Kidney (tissue), 14 donors: Measurements from ENCODE around the gene CPT1B. TPM values are rescaled to one million over a fixed set of nuclear protein-coding genes. Genes with fewer than 3 reads are reported as not detected.

Experiments used
- DNase-seq, 5 donors: peaks; one replicate each; pipeline ENCODE4 v3.0.0-alpha.2; 2013 to 2020
- FAIRE-seq: peaks from 2 replicates; lab custom pipeline; 2012; peaks lifted over from hg19 to GRCh38; lab: Jason Lieb, UNC
- H3K27ac ChIP-seq, 2 donors: one replicate each; pipeline ENCODE4 v1.7.0; 2013; ENCODE audit warnings: low read depth in 2 of 2, low read length in 2 of 2, inconsistent platforms in 1 of 2
- H3K27me3 ChIP-seq: one replicate; pipeline ENCODE4 v1.7.1; 2013; ENCODE audit warnings: low read length, inconsistent platforms; ENCODE audit not compliant: control insufficient read depth, insufficient read depth
- H3K36me3 ChIP-seq, 3 donors: one replicate each; pipeline versions ENCODE4 v1.7.0 to v1.7.1; 2013; ENCODE audit warnings: low read length in 3 of 3, control low read depth in 1 of 3, inconsistent platforms in 1 of 3; ENCODE audit not compliant: insufficient read depth in 3 of 3, control insufficient read depth in 2 of 3
- H3K4me1 ChIP-seq, 3 donors: one replicate each; pipeline versions ENCODE4 v1.7.0 to v1.7.1; 2013; ENCODE audit warnings: low read length in 3 of 3, inconsistent platforms in 1 of 3, low read depth in 1 of 3; ENCODE audit not compliant: control insufficient read depth in 2 of 3, insufficient read depth in 2 of 3
- H3K4me3 ChIP-seq, 3 donors: one replicate each; pipeline versions ENCODE4 v1.7.0 to v1.8.1; 2013; ENCODE audit warnings: low read length in 3 of 3, control low read depth in 1 of 3, inconsistent platforms in 1 of 3
- H3K9ac ChIP-seq, 3 donors: one replicate each; pipeline versions ENCODE4 v1.7.0 to v1.7.1; 2013; ENCODE audit warnings: low read length in 3 of 3, control low read depth in 1 of 3, inconsistent platforms in 1 of 3
- H3K9me3 ChIP-seq, 3 donors: one replicate each; pipeline versions ENCODE4 v1.7.0 to v1.7.1; 2013; ENCODE audit warnings: low read length in 3 of 3, control low read depth in 1 of 3, inconsistent platforms in 1 of 3; ENCODE audit not compliant: control insufficient read depth in 2 of 3, insufficient read depth in 1 of 3
- intact Hi-C: fragments of 100-400 bp; cut with DNase I; formaldehyde crosslinking; loops from one replicate; pipeline ENCODE4 v1.11.1; 2022
- polyA plus RNA-seq: library from polyadenylated mRNA; stranded (reverse); fragments of 350-450 nt; fragmentation: Illumina TruSeq; extraction: RNeasy Lipid Tissue Mini Kit (QIAGEN cat#74804); gene quantifications from one replicate; pipeline ENCODE4 v1.2.3, GENCODE V29; 2014; ENCODE audit warnings: low read depth, low replicate concordance; ENCODE audit not compliant: insufficient read depth
- total RNA-seq: library from RNA; stranded (reverse); fragmentation: NEBNext Ultra II Directional; extraction: Animal tissue kit (Norgen Biotek cat#: 25700); gene quantifications from one replicate; pipeline ENCODE4 v1.2.1, GENCODE V29; 2021
- TF ChIP-seq, protein P1 (sequence below): IDR thresholded peaks from 3 replicates; pipeline ENCODE4 v1.5.1; 2012; ENCODE audit warnings: mild to moderate bottlenecking, moderate library complexity, borderline replicate concordance; ENCODE audit not compliant: insufficient read depth; ENCODE audit errors: extremely low read depth
- donor health status: control.
- donor health status: control.
- donor health status: control.
- donor health status: control.
- donor health status: control.
- donor health status: DM: yes; HTN: yes; CAD: no.
- donor health status: Normal renal cell carcinoma (clear cell type).

Gene CPT1B
- total and polyA plus RNA-seq, 2 donors from 2014 or later: 20.6 to 34.3 TPM

DNA sequence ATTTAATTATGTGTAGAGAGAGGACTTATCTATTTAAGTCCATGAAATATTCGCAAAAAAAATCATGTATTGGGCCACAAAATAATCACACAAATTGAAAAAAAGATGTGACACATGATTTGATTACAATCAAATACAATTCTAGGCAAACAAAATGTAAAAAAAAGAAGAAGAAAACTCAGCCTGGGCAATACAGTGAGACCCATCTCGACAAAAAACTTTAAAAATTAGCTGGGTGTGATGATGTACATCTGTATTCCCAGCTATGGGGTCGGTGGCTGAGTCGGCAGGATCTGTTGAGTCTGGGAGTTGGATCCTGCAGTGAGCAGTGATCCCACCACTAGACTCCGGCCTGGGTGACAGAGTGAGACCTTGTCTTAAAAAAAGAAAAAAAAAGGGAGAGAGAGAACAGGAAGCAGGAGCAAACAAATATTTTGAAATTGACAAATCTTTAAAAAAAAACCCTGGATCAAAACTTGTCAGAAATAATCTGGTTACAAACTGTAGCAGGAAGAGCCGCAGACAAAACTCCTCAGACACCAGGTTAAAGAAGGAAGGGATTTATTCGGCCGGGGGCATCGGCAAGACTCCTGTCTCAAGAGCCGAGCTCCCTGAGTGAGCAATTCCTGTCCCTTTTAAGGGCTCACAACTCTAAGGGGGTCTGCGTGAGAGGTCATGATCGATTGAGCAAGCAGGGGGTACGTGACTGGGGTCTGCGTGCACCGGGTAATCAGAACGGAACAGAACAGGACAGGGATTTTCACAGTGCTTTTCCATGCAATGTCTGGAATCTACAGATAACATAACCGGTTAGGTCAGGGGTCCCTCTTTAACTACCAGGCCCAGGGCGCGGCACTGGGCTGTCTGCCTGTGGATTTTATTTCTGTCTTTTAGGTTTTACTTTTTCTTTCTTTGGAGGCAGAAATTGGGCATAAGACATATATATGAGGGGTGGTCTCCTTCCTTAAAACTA, 45.1 kb downstream of the CPT1B start:
- Histone ChIP-seq H3K27me3 (peaks cover 7% of the 10 kb centered on the region), H3K27ac (no peak overlapping the region), H3K36me3 (no peaks in the 10 kb centered on the region), H3K4me3 (no peak overlapping the region), H3K9ac (no peak overlapping the region), H3K9me3 (no peaks in the 10 kb centered on the region), H3K4me1 (peaks cover 0 to 8% (median 0%) of the 10 kb centered on the region in 3 donors)
- FAIRE-seq (no peak), DNase-seq (peak in 2 of 5 donors; percentile 38 to 41)
- intact Hi-C loops: no loop called here
- TF ChIP-seq, protein P1, sequence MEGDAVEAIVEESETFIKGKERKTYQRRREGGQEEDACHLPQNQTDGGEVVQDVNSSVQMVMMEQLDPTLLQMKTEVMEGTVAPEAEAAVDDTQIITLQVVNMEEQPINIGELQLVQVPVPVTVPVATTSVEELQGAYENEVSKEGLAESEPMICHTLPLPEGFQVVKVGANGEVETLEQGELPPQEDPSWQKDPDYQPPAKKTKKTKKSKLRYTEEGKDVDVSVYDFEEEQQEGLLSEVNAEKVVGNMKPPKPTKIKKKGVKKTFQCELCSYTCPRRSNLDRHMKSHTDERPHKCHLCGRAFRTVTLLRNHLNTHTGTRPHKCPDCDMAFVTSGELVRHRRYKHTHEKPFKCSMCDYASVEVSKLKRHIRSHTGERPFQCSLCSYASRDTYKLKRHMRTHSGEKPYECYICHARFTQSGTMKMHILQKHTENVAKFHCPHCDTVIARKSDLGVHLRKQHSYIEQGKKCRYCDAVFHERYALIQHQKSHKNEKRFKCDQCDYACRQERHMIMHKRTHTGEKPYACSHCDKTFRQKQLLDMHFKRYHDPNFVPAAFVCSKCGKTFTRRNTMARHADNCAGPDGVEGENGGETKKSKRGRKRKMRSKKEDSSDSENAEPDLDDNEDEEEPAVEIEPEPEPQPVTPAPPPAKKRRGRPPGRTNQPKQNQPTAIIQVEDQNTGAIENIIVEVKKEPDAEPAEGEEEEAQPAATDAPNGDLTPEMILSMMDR: no peak

DNA sequence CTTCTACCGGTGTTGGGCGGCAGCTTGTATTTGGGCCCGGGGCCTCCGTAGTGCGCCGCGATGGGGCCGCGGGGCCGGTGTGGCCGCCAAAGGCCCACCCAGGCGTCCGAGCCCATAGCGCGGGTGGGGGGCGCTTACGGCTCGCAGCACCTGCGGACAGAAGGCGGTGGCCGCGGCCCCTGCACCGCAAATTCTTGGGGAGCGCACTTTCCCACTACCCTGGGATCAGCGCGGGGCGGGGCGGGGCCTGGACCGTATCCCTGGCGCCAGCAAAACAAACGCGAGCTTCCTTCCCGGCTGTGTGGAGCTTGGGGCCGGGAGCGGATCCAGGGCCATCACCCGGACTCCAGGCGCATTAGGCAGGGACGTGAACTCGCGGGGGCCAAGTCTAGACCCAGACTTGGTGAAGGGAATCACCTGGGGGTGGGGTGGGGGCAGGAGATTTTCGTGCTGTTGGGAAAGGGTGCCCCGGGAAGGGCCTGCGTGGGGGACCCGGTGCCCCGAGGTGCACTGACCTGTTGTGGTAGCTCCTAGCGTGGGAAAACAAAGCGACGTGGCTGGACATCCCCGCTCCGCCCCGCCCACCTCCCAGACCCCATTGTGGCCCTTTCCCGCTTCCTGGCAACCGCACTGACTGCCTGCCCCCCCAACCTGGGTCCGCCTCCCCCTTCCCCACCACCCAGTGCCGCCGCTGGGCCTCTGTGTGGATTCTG, 46.1 kb downstream of the CPT1B start:
- H3K9ac ChIP-seq: peak overlapping the region in 2 of 3 donors; percentile 46 to 48

DNA sequence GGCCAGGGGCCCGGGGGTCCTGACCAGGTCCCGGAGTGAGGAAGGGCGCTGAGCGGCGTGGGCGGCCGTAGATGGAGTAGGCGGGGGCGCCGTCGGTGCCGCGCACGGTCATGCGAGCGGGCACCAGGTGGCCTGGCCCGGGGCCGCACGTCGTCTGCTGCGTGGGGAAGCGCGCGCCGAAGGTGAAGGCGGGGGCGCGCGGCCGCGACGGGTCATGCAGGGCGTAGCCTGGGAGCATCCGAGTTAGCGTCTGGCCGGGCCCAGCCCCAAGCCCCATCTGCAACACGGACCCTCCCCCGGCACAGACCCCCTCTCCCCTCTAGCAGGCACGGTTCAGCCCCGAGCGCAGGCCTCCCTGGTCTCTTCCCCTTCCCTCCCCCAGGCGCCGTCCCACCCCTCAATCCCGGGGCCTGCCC, 46.7 kb downstream of the CPT1B start:
- peaks cover 0 to 17% (median 0%) of the 10 kb centered on the region in 3 donors for H3K4me1 ChIP-seq
- peak overlapping the region; percentile 87 to 96 for H3K27ac ChIP-seq
- TF ChIP-seq, protein P1: no peak
- peak overlapping the region in 2 of 3 donors; percentile 50 to 56 for H3K4me3 ChIP-seq
- H3K27me3 ChIP-seq: peaks cover 7% of the 10 kb centered on the region
- intact Hi-C loops: no loop called here
- H3K9ac ChIP-seq: peak overlapping the region in 2 of 3 donors; percentile 46 to 69
- no peaks in the 10 kb centered on the region for H3K36me3 ChIP-seq
- H3K9me3 ChIP-seq: no peaks in the 10 kb centered on the region
- FAIRE-seq: no peak
- peak in 2 of 5 donors; percentile 69 to 92 for DNase-seq

More for the DNA sequence above, 46.1 kb downstream of the CPT1B start:
- Histone ChIP-seq H3K9me3 (no peaks in the 10 kb centered on the region), H3K36me3 (no peaks in the 10 kb centered on the region), H3K4me3 (peak overlapping the region in 1 of 3 donors; percentile 56), H3K27ac (peak overlapping the region; percentile 87 to 96), H3K4me1 (peaks cover 0 to 12% (median 0%) of the 10 kb centered on the region in 3 donors), H3K27me3 (peaks cover 7% of the 10 kb centered on the region)
- FAIRE-seq (no peak), DNase-seq (peak; percentile 64 to 94 (median 80))
- intact Hi-C loops: no loop called here
- TF ChIP-seq, protein P1: no peak
